ENCODE data around the gene NINL.
A peak's percentile ranks its signal among the peaks of the same experiment; 100 is the strongest.

NINL gene

DNA sequence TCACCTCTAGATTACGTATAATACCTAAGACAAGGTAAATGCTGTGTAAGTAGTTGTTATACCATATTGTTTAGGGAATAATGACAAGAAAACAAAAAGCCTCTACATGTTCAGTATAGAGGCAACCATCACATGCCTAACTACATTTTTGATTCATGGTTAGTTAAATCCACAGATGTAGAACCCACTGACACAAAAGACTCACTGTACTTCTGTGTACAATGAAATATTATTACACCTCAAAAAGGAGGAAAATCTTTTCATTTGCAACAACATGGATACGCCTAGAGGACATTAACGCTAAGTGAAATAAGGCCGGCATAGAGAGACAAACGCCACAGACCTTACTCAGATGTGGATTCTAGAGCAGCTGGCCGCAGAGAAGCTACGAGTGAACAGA, 50.5 kb downstream of the NINL start:
- WGBS, 2 experiments, result 94 to 95% methylated on average over 6 of the region's 7 CpGs
- Histone ChIP-seq H3K27me3 (ENCODE audit: control insufficient read depth, insufficient read depth, low read length, poor library complexity, severe bottlenecking) (no peaks in the 10 kb centered on the region), H3K27ac (ENCODE audit: insufficient read depth, low read depth, low read length, poor library complexity, severe bottlenecking) (no peak overlapping the region), H3K4me1 (ENCODE audit: control insufficient read depth, insufficient read depth, low read length) (peaks cover 27% of the 10 kb centered on the region), H3K4me3 (ENCODE audit: insufficient read depth, low read depth, low read length) (no peak overlapping the region), H3K9me3 (ENCODE audit: control insufficient read depth, low read length) (no peaks in the 10 kb centered on the region), H3K36me3 (ENCODE audit: control insufficient read depth, insufficient read depth, low read length) (no peaks in the 10 kb centered on the region)

GRCh38 chr20:25533920-25534700, 51.2 kb downstream of the NINL start:
- Histone ChIP-seq H3K4me3 (ENCODE audit: insufficient read depth, low read depth, low read length) (no peak overlapping the region), H3K27me3 (ENCODE audit: control insufficient read depth, insufficient read depth, low read length, poor library complexity, severe bottlenecking) (no peaks in the 10 kb centered on the region), H3K4me1 (ENCODE audit: control insufficient read depth, insufficient read depth, low read length) (peaks cover 24% of the 10 kb centered on the region), H3K36me3 (ENCODE audit: control insufficient read depth, insufficient read depth, low read length) (no peaks in the 10 kb centered on the region), H3K27ac (ENCODE audit: insufficient read depth, low read depth, low read length, poor library complexity, severe bottlenecking) (no peak overlapping the region), H3K9me3 (ENCODE audit: control insufficient read depth, low read length) (no peaks in the 10 kb centered on the region)
- 78 to 81% methylated on average over 3 to 4 of the region's 4 CpGs for WGBS, 2 experiments

GRCh38 chr20:25532971-25533391, 52.4 kb downstream of the NINL start:
- WGBS, 2 experiments, result 92 to 93% methylated on average over 11 of the region's 11 CpGs
- Histone ChIP-seq H3K4me3 (ENCODE audit: insufficient read depth, low read depth, low read length) (no peak overlapping the region), H3K9me3 (ENCODE audit: control insufficient read depth, low read length) (no peaks in the 10 kb centered on the region), H3K27ac (ENCODE audit: insufficient read depth, low read depth, low read length, poor library complexity, severe bottlenecking) (no peak overlapping the region), H3K4me1 (ENCODE audit: control insufficient read depth, insufficient read depth, low read length) (peaks cover 24% of the 10 kb centered on the region), H3K36me3 (ENCODE audit: control insufficient read depth, insufficient read depth, low read length) (no peaks in the 10 kb centered on the region), H3K27me3 (ENCODE audit: control insufficient read depth, insufficient read depth, low read length, poor library complexity, severe bottlenecking) (no peaks in the 10 kb centered on the region)

DNA sequence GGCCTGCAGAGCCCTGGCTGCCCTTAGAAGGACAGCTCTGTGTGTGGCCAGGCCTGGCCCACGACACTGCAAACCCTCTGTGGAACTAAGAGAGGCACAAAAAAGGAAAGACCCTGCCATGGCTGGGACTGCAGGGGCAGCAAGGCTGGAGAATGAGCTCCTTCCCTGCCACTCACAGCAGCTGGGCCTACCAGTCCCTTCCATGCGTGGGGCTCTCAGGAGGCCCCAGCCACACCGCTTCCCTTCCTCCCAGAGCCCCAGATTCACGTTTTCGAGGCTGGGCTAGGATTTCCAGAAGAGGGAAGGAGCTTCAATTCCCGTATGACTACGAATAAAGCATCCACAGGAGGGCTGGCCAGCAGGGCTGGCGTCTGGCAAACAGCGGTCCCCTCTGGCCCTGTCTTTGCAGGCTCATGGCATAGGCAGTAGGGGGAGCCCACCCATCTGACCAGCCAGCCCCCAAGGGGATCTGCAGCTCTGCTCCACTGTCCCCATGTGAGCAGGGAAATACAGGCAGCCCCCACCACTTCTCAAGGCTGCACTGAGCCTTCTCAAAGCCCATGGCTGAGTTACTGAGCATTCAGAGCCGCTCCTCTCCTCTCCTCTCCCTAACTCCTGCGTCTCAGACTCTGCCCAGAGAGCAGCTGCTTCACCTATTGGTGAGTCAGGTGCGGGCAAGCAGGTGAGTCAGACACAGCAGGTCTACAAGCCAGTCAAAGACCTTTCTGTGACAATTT, 53.1 kb downstream of the NINL start:
- Histone ChIP-seq H3K9me3 (ENCODE audit: control insufficient read depth, low read length) (no peaks in the 10 kb centered on the region), H3K4me1 (ENCODE audit: control insufficient read depth, insufficient read depth, low read length) (peaks cover 24% of the 10 kb centered on the region), H3K4me3 (ENCODE audit: insufficient read depth, low read depth, low read length) (no peak overlapping the region), H3K27ac (ENCODE audit: insufficient read depth, low read depth, low read length, poor library complexity, severe bottlenecking) (peak overlapping the region; percentile 47), H3K27me3 (ENCODE audit: control insufficient read depth, insufficient read depth, low read length, poor library complexity, severe bottlenecking) (no peaks in the 10 kb centered on the region), H3K36me3 (ENCODE audit: control insufficient read depth, insufficient read depth, low read length) (no peaks in the 10 kb centered on the region)
- 43 to 47% methylated on average over 12 of the region's 12 CpGs for WGBS, 2 experiments

DNA sequence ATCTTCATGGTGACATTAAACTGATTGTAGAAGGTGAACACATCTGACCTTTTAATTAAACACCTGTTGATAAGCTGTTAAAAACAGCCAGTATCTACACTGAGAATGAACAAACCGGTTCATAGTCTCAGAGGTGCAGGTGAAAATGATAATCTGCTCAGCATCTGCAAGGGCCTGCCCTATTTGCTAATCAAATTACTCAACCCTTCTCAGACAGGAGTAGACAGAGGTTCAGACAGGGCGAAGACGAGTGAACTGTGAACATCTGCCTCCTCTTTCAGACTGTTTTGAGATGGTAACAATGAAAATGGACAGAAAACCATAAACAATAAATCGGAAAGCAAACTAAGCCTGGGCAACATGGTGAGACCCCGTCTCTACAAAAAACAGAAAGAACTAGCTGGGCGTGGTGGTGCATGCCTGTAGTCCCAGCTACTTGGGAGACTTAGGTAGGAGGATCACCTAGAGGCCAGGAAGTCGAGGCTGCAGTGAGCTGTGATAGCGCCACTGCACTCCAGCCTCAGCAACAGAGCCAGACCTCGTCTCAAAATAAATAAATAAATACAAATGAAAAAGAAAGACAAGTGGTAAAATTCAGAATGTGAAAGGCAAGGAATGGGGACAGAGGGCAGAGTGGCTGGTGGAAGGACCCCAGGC, 55.9 kb downstream of the NINL start:
- Histone ChIP-seq H3K9me3 (ENCODE audit: control insufficient read depth, low read length) (no peaks in the 10 kb centered on the region), H3K36me3 (ENCODE audit: control insufficient read depth, insufficient read depth, low read length) (no peaks in the 10 kb centered on the region), H3K27me3 (ENCODE audit: control insufficient read depth, insufficient read depth, low read length, poor library complexity, severe bottlenecking) (no peaks in the 10 kb centered on the region), H3K27ac (ENCODE audit: insufficient read depth, low read depth, low read length, poor library complexity, severe bottlenecking) (no peak overlapping the region), H3K4me3 (ENCODE audit: insufficient read depth, low read depth, low read length) (no peak overlapping the region), H3K4me1 (ENCODE audit: control insufficient read depth, insufficient read depth, low read length) (peaks cover 24% of the 10 kb centered on the region)
- WGBS, 2 experiments, result 93 to 97% methylated on average over 9 of the region's 9 CpGs

GRCh38 chr20:25527949-25528348, 57.4 kb downstream of the NINL start:
- Histone ChIP-seq H3K9me3 (ENCODE audit: control insufficient read depth, low read length) (no peaks in the 10 kb centered on the region), H3K36me3 (ENCODE audit: control insufficient read depth, insufficient read depth, low read length) (no peaks in the 10 kb centered on the region), H3K27me3 (ENCODE audit: control insufficient read depth, insufficient read depth, low read length, poor library complexity, severe bottlenecking) (no peaks in the 10 kb centered on the region), H3K4me3 (ENCODE audit: insufficient read depth, low read depth, low read length) (no peak overlapping the region), H3K27ac (ENCODE audit: insufficient read depth, low read depth, low read length, poor library complexity, severe bottlenecking) (no peak overlapping the region), H3K4me1 (ENCODE audit: control insufficient read depth, insufficient read depth, low read length) (peaks cover 12% of the 10 kb centered on the region)
- 100% methylated on average over 2 of the region's 2 CpGs for WGBS, 2 experiments

DNA sequence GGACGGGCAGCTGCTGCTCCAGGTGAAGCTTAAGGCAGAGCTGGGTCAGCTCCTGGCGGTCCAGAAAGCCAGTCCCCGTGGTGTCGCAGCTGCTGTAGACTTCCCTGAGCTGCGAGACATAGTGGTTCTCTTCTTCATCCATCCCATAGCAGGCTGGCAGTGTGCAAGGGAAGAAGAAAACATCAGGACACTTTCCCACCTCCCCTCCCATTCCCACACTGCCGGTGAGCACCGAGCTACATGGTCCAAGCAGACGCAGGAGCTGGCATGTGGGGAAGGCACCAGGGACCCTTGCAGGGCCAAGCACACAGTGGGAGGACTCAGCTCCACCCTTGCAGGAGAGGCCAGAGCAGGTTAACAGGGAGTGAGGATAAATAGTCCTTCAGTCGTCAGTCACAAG, 58.9 kb downstream of the NINL start:
- no peaks in the 10 kb centered on the region for H3K36me3 ChIP-seq (ENCODE audit: control insufficient read depth, insufficient read depth, low read length)
- H3K4me1 ChIP-seq (ENCODE audit: control insufficient read depth, insufficient read depth, low read length), result no peaks in the 10 kb centered on the region
- H3K27me3 ChIP-seq (ENCODE audit: control insufficient read depth, insufficient read depth, low read length, poor library complexity, severe bottlenecking), result no peaks in the 10 kb centered on the region
- no peak overlapping the region for H3K27ac ChIP-seq (ENCODE audit: insufficient read depth, low read depth, low read length, poor library complexity, severe bottlenecking)
- H3K4me3 ChIP-seq (ENCODE audit: insufficient read depth, low read depth, low read length), result no peak overlapping the region
- WGBS, 2 experiments, result 92 to 96% methylated on average over 9 of the region's 9 CpGs
- no peaks in the 10 kb centered on the region for H3K9me3 ChIP-seq (ENCODE audit: control insufficient read depth, low read length)

GRCh38 chr20:25525867-25526266, 59.5 kb downstream of the NINL start:
- Histone ChIP-seq H3K36me3 (ENCODE audit: control insufficient read depth, insufficient read depth, low read length) (no peaks in the 10 kb centered on the region), H3K27me3 (ENCODE audit: control insufficient read depth, insufficient read depth, low read length, poor library complexity, severe bottlenecking) (no peaks in the 10 kb centered on the region), H3K27ac (ENCODE audit: insufficient read depth, low read depth, low read length, poor library complexity, severe bottlenecking) (no peak overlapping the region), H3K9me3 (ENCODE audit: control insufficient read depth, low read length) (no peaks in the 10 kb centered on the region), H3K4me1 (ENCODE audit: control insufficient read depth, insufficient read depth, low read length) (no peaks in the 10 kb centered on the region), H3K4me3 (ENCODE audit: insufficient read depth, low read depth, low read length) (no peak overlapping the region)
- 81 to 93% methylated on average over 2 of the region's 2 CpGs for WGBS, 2 experiments

DNA sequence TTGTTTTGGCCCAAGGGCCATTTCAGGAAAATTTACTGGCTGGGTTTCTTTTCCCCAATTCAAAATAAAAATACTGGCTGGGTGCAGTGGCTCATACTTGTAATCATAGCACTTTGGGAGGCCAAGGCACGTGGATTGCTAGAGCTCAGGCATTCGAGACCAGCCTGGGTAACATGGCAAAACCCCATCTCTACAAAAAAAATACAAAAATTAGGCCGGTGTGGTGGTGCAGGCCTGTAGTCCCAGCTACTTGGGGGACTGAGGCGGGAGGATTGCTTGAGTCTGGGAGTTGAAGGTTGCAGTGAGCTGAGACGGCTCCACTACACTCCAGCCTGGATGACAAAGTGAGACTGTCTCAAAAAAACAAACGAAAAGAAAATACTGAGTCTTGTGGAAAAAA, 60.0 kb downstream of the NINL start:
- Histone ChIP-seq H3K27ac (ENCODE audit: insufficient read depth, low read depth, low read length, poor library complexity, severe bottlenecking) (no peak overlapping the region), H3K4me3 (ENCODE audit: insufficient read depth, low read depth, low read length) (no peak overlapping the region), H3K36me3 (ENCODE audit: control insufficient read depth, insufficient read depth, low read length) (no peaks in the 10 kb centered on the region)

GRCh38 chr20:25521382-25521781, 63.9 kb downstream of the NINL start:
- no peaks in the 10 kb centered on the region for H3K27me3 ChIP-seq (ENCODE audit: control insufficient read depth, insufficient read depth, low read length, poor library complexity, severe bottlenecking)
- H3K4me3 ChIP-seq (ENCODE audit: insufficient read depth, low read depth, low read length), result no peak overlapping the region
- H3K36me3 ChIP-seq (ENCODE audit: control insufficient read depth, insufficient read depth, low read length), result peaks cover 14% of the 10 kb centered on the region
- WGBS, 2 experiments, result 89 to 92% methylated on average over 2 of the region's 2 CpGs
- H3K27ac ChIP-seq (ENCODE audit: insufficient read depth, low read depth, low read length, poor library complexity, severe bottlenecking), result no peak overlapping the region
- no peaks in the 10 kb centered on the region for H3K4me1 ChIP-seq (ENCODE audit: control insufficient read depth, insufficient read depth, low read length)
- H3K9me3 ChIP-seq (ENCODE audit: control insufficient read depth, low read length), result no peaks in the 10 kb centered on the region

More for the DNA sequence above, 60.0 kb downstream of the NINL start:
- H3K4me1 ChIP-seq (ENCODE audit: control insufficient read depth, insufficient read depth, low read length), result no peaks in the 10 kb centered on the region
- 89 to 91% methylated on average over 6 of the region's 6 CpGs for WGBS, 2 experiments
- no peaks in the 10 kb centered on the region for H3K27me3 ChIP-seq (ENCODE audit: control insufficient read depth, insufficient read depth, low read length, poor library complexity, severe bottlenecking)
- H3K9me3 ChIP-seq (ENCODE audit: control insufficient read depth, low read length), result no peaks in the 10 kb centered on the region

All from ectodermal cell (in vitro differentiated cells).